OCI-LY7 (cell line): Measurements from ENCODE around the gene SWAP70. TPM values are rescaled to one million over a fixed set of nuclear protein-coding genes. Genes with fewer than 3 reads are reported as not detected.

ENCODE experiments used
- BruUV-seq: library from RNA; stranded (reverse); fragments of 400-500 nt; replicated peaks from 2 replicates; lab custom pipeline; 2021; lab: Mats Ljungman, UMichigan
- CTCF ChIA-PET: fragments of 300-600 bp; sonication (Branson Sonifier 250); formaldehyde crosslinking; loops from one replicate; lab custom pipeline; 2022; ENCODE audit warnings: antibody characterized with exemption; ENCODE audit not compliant: unreplicated experiment; lab: Charles Lee
- POLR2A ChIA-PET: fragments of 300-600 bp; sonication (Branson Sonifier 250); formaldehyde crosslinking; loops from one replicate; lab custom pipeline; 2022; ENCODE audit warnings: antibody characterized with exemption; lab: Charles Lee
- DNase-seq: peaks from one replicate; pipeline ENCODE4 v3.0.0-alpha.2; 2015; ENCODE audit warnings: low spot score
- H2AFZ ChIP-seq: fragments of 200-600 bp; sonication (generic), shearing (Covaris generic); 2 replicates; pipeline ENCODE4 v1.6.1; 2014; ENCODE audit warnings: mild to moderate bottlenecking, antibody characterized with exemption, low read length, moderate library complexity
- H3K27ac ChIP-seq: fragments of 200-600 bp; sonication (generic); 2 replicates; pipeline ENCODE4 v1.5.1; 2014; ENCODE audit warnings: mixed run types, low read depth, mild to moderate bottlenecking, moderate library complexity, low read length, inconsistent platforms; ENCODE audit not compliant: poor library complexity, severe bottlenecking
- H3K36me3 ChIP-seq: fragments of 200-600 bp; sonication (generic); 2 replicates; pipeline ENCODE4 v1.6.1; 2014; ENCODE audit warnings: mild to moderate bottlenecking, antibody characterized with exemption, low read length, moderate library complexity, mixed read lengths; ENCODE audit not compliant: insufficient read depth
- H3K4me1 ChIP-seq: fragments of 200-600 bp; sonication (generic); 2 replicates; pipeline ENCODE4 v1.5.1; 2014; ENCODE audit warnings: mild to moderate bottlenecking, low read length; ENCODE audit not compliant: insufficient read depth, poor library complexity, severe bottlenecking
- H3K4me2 ChIP-seq: fragments of 200-600 bp; sonication (generic); 2 replicates; pipeline ENCODE4 v1.6.1; 2014; ENCODE audit warnings: mild to moderate bottlenecking, low read length
- H3K4me3 ChIP-seq: fragments of 200-600 bp; sonication (generic); 2 replicates; pipeline ENCODE4 v1.5.1; 2014; ENCODE audit warnings: mild to moderate bottlenecking, low read depth, low read length; ENCODE audit not compliant: poor library complexity, severe bottlenecking
- H3K79me2 ChIP-seq: fragments of 200-600 bp; sonication (generic); 2 replicates; pipeline ENCODE4 v1.6.1; 2016; ENCODE audit warnings: low read depth, mild to moderate bottlenecking, low read length, moderate library complexity, mixed read lengths; ENCODE audit not compliant: insufficient read depth
- H3K9me2 ChIP-seq: fragments of 200-600 bp; sonication (generic); 2 replicates; pipeline ENCODE4 v1.6.1; 2016; ENCODE audit warnings: mild to moderate bottlenecking, low read length, mixed read lengths; ENCODE audit not compliant: insufficient read depth
- H3K9me3 ChIP-seq: fragments of 200-600 bp; sonication (generic); 2 replicates; pipeline ENCODE4 v1.6.1; 2014; ENCODE audit warnings: mild to moderate bottlenecking, mixed run types, low read length, mixed read lengths
- H4K20me1 ChIP-seq: fragments of 200-600 bp; sonication (generic); 2 replicates; pipeline ENCODE4 v1.6.1; 2014; ENCODE audit warnings: mild to moderate bottlenecking, antibody characterized with exemption, low read length, moderate library complexity, mixed read lengths; ENCODE audit not compliant: insufficient read depth
- CTCF ChIP-seq: fragments of 200-600 bp; sonication (generic); conservative IDR thresholded peaks from 2 replicates; pipeline ENCODE4 v1.5.1; 2014; ENCODE audit warnings: mild to moderate bottlenecking, antibody characterized with exemption, low read length, moderate library complexity, mixed read lengths
- EZH2phosphoT487 ChIP-seq: fragments of 200-600 bp; sonication (generic); IDR thresholded peaks from 2 replicates; pipeline ENCODE4 v1.6.1; 2018; ENCODE audit warnings: low read depth, borderline replicate concordance, mild to moderate bottlenecking, mixed run types, antibody characterized with exemption, low read length, moderate library complexity, mixed read lengths
- intact Hi-C: fragments of 100-400 bp; cut with micrococcal nuclease; formaldehyde crosslinking; loops from one replicate; pipeline ENCODE4 v1.10.0; 2022; ENCODE audit not compliant: unreplicated experiment
- total RNA-seq, 2 experiments: library from RNA; depleted of rRNA in 1 of 2; stranded (reverse); fragments of >200 nt in 1 of 2; shearing (Covaris generic) in 1 of 2; gene quantifications; 2 replicates each; pipeline ENCODE4 v1.2.3, GENCODE V29; 2014 to 2022

Gene SWAP70
- total RNA-seq, 2 experiments from 2014 or later = 37.5 to 110 TPM

GRCh38 chr11:9651481-9651880 lies 12.4 kb upstream of the SWAP70 start:
- DNase-seq = no peak
- TF ChIP-seq EZH2phosphoT487 (no peak), CTCF (no peak)
- Histone ChIP-seq H3K9me2 (no peaks in the 10 kb centered on the region), H3K79me2 (no peaks in the 10 kb centered on the region), H3K9me3 (peaks cover 18% of the 10 kb centered on the region), H2AFZ (no peak overlapping the region), H3K27ac (no peak overlapping the region), H3K4me2 (no peak overlapping the region), H3K36me3 (no peaks in the 10 kb centered on the region; the same call in 1 of the 2 replicates), H3K4me3 (no peak overlapping the region), H4K20me1 (no peaks in the 10 kb centered on the region), H3K4me1 (no peaks in the 10 kb centered on the region)
- ChIA-PET CTCF (no interaction called here), POLR2A (interaction anchor here (0.6 to 1.8 kb wide), 5 partner anchors 10 to 194 kb away, joined by 3 to 6 read pairs (median 3); no protein-coding TSS in a partner anchor)
- intact Hi-C loops = no loop called here
- no TSS peak for BruUV-seq

GRCh38 chr11:9651899-9652748 lies 11.8 kb upstream of the SWAP70 start:
- no peaks in the 10 kb centered on the region for H3K79me2 ChIP-seq
- H3K4me1 ChIP-seq = no peaks in the 10 kb centered on the region
- no peaks in the 10 kb centered on the region for H4K20me1 ChIP-seq
- H3K36me3 ChIP-seq = no peaks in the 10 kb centered on the region; the same call in 1 of the 2 replicates
- TF ChIP-seq EZH2phosphoT487 (no peak), CTCF (no peak)
- no peak overlapping the region for H3K4me2 ChIP-seq
- ChIA-PET CTCF (no interaction called here), POLR2A (interaction anchor here (0.6 to 1.8 kb wide), 8 partner anchors 10 to 974 kb away, joined by 3 to 8 read pairs (median 3); no protein-coding TSS in a partner anchor)
- H2AFZ ChIP-seq = no peak overlapping the region
- intact Hi-C loops = no loop called here
- H3K27ac ChIP-seq = no peak overlapping the region
- H3K9me3 ChIP-seq = peaks cover 18% of the 10 kb centered on the region
- BruUV-seq = no TSS peak
- no peak overlapping the region for H3K4me3 ChIP-seq
- no peaks in the 10 kb centered on the region for H3K9me2 ChIP-seq
- no peak for DNase-seq

GRCh38 chr11:9653871-9654270 lies 10.0 kb upstream of the SWAP70 start:
- H3K9me3 ChIP-seq = peaks cover 6% of the 10 kb centered on the region; the same call in 1 of the 2 replicates
- H4K20me1 ChIP-seq = no peaks in the 10 kb centered on the region
- no peak overlapping the region for H3K4me3 ChIP-seq
- no peaks in the 10 kb centered on the region; the same call in 1 of the 2 replicates for H3K36me3 ChIP-seq
- no peaks in the 10 kb centered on the region for H3K79me2 ChIP-seq
- no peaks in the 10 kb centered on the region for H3K9me2 ChIP-seq
- ChIA-PET POLR2A (interaction anchor here (0.5 to 1.6 kb wide), 5 partner anchors 12 to 52 kb away, joined by 3 to 5 read pairs (median 3); no protein-coding TSS in a partner anchor), CTCF (no interaction called here)
- H3K4me1 ChIP-seq = peaks cover 6% of the 10 kb centered on the region
- BruUV-seq = no TSS peak
- TF ChIP-seq CTCF = no peak
- no peak overlapping the region for H2AFZ ChIP-seq
- no peak overlapping the region for H3K27ac ChIP-seq
- no peak for DNase-seq
- intact Hi-C loops = no loop called here
- no peak overlapping the region for H3K4me2 ChIP-seq
